Measurements from ENCODE around the gene FBXO45. TPM values are rescaled to one million over a fixed set of nuclear protein-coding genes. Genes with fewer than 3 reads are reported as not detected.

Gene FBXO45
- total RNA-seq, 4 donors from 2014 or later, result 9.6 to 20.8 (median 12.1) TPM

DNA sequence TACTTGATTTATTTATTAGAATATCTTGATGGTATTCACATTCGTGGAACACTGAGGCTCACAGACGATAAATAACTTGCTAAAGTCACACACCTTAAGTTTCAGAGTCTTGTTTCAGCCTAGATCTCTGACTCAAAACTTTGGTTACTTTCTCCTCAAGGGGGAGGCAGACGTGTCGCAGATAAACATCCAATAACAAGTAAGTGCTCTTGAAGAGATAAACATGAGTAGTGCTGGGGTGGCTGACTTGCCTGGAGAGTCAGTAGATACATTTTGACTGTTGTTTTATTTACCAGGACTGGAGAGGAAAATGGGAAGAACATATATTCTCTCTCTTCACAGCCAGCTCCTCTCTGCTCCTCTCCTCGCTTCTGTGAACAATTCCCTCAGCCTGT, 31.3 kb downstream of the FBXO45 start:
- no peak for DNase-seq
- in situ Hi-C loops (cut with MboI; ENCODE audit: low sequenced_read_pairs in 4 of 4) (loop anchor here in 2 of 4 donors (5.0 to 10.0 kb wide), 2 partner anchors 83 to 85 kb away; no protein-coding TSS in a partner anchor), intact Hi-C loops (cut with DNase I; ENCODE audit: low total_unique reads) (no loop called here)
- Histone ChIP-seq H3K9me3 (no peaks in the 10 kb centered on the region), H3K4me1 (no peaks in the 10 kb centered on the region), H3K4me3 (no peak overlapping the region), H3K27me3 (peaks cover 0 to under 1% (median 0%) of the 10 kb centered on the region in 3 donors), H3K36me3 (no peaks in the 10 kb centered on the region), H3K27ac (no peak overlapping the region)
- no peak for TF ChIP-seq POLR2A (IDR thresholded peaks at IDR 0.05)
- TF ChIP-seq, protein P1, sequence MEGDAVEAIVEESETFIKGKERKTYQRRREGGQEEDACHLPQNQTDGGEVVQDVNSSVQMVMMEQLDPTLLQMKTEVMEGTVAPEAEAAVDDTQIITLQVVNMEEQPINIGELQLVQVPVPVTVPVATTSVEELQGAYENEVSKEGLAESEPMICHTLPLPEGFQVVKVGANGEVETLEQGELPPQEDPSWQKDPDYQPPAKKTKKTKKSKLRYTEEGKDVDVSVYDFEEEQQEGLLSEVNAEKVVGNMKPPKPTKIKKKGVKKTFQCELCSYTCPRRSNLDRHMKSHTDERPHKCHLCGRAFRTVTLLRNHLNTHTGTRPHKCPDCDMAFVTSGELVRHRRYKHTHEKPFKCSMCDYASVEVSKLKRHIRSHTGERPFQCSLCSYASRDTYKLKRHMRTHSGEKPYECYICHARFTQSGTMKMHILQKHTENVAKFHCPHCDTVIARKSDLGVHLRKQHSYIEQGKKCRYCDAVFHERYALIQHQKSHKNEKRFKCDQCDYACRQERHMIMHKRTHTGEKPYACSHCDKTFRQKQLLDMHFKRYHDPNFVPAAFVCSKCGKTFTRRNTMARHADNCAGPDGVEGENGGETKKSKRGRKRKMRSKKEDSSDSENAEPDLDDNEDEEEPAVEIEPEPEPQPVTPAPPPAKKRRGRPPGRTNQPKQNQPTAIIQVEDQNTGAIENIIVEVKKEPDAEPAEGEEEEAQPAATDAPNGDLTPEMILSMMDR (IDR thresholded peaks at IDR 0.05 in 4 of 5, conservative IDR thresholded peaks at IDR 0.05 in 1 of 5), result no peak
- no peak for ATAC-seq

DNA sequence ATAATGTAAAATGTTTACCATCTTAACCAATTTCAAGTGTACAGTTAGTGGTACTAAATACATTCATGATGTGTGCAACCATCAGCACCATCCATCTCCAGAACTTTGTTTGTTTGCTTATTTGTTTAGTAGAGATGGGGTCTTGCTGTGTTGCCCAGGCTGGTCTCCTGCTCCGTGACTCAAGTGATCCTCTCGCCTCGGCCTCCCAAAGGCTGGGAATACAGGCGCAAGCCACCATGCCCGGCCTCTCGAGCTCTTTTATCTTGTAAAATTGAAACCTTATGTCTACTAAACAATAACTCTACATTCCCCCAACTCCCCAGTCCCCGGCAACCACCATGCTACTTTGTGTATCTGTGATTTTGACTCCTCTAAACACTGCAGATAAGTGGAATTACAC, 31.9 kb downstream of the FBXO45 start:
- Histone ChIP-seq H3K4me1 (no peaks in the 10 kb centered on the region), H3K36me3 (no peaks in the 10 kb centered on the region), H3K4me3 (no peak overlapping the region), H3K27me3 (no peaks in the 10 kb centered on the region), H3K27ac (no peak overlapping the region), H3K9me3 (no peaks in the 10 kb centered on the region)
- in situ Hi-C loops (cut with MboI; ENCODE audit: low sequenced_read_pairs in 4 of 4), result loop anchor here in 2 of 4 donors (5.0 to 10.0 kb wide), 2 partner anchors 82 to 84 kb away; no protein-coding TSS in a partner anchor
- ATAC-seq (no peak), DNase-seq (no peak)
- TF ChIP-seq, protein P1 (IDR thresholded peaks at IDR 0.05 in 4 of 5, conservative IDR thresholded peaks at IDR 0.05 in 1 of 5), result no peak
- no peak for TF ChIP-seq POLR2A (IDR thresholded peaks at IDR 0.05)
- intact Hi-C loops (cut with DNase I; ENCODE audit: low total_unique reads), result no loop called here

DNA sequence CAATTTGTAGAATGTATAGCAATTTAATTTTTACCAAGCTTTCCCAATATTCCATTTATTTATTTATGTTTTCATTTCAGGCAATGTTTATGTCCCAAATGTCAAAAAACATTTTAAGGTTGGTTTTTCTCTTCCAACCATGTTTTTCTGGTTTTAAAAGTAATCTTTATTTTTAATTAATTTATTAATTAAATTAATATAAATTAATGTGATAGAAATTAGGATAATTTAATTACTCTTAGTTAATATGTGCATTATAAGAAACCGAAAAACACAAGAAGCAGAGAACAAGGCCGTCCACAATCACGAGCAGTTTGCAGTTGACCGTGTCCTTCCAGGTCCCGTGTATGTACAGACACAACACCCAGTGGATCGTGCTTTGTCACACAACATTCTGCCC, 34.2 kb downstream of the FBXO45 start:
- no peaks in the 10 kb centered on the region for H3K27me3 ChIP-seq
- no peak overlapping the region for H3K4me3 ChIP-seq
- intact Hi-C loops (cut with DNase I; ENCODE audit: low total_unique reads), result no loop called here
- ATAC-seq (no peak), DNase-seq (no peak)
- TF ChIP-seq, protein P1 (IDR thresholded peaks at IDR 0.05 in 4 of 5, conservative IDR thresholded peaks at IDR 0.05 in 1 of 5), result no peak
- in situ Hi-C loops (cut with MboI; ENCODE audit: low sequenced_read_pairs in 4 of 4), result loop anchor here in 2 of 4 donors (5.0 to 10.0 kb wide), 2 partner anchors 80 to 82 kb away; no protein-coding TSS in a partner anchor
- H3K36me3 ChIP-seq, result no peaks in the 10 kb centered on the region
- no peaks in the 10 kb centered on the region for H3K9me3 ChIP-seq
- no peaks in the 10 kb centered on the region for H3K4me1 ChIP-seq
- H3K27ac ChIP-seq, result no peak overlapping the region

DNA sequence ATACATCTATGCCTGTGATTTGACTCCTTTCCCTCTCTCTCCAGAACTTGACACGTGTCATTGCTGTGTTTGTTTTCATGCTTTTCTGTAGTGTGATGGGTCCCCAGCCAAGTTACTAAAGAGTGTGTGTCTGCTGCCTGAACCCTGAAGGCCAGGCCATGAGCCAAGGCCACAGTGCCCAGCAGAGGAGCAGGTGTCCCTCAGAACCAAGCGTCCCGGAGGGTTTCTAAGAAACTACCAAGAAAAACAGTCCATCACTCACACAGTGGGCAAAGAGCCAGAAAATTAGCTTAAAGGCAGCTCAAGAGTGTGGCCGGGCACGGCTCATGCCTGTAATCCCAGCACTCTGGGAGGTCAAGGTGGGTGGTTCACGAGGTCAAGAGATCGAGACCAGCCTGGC, 35.2 kb downstream of the FBXO45 start:
- H3K4me1 ChIP-seq, result no peaks in the 10 kb centered on the region
- H3K27me3 ChIP-seq, result no peaks in the 10 kb centered on the region
- TF ChIP-seq, protein P1 (IDR thresholded peaks at IDR 0.05 in 4 of 5, conservative IDR thresholded peaks at IDR 0.05 in 1 of 5), result no peak
- TF ChIP-seq POLR2A (IDR thresholded peaks at IDR 0.05), result no peak
- intact Hi-C loops (cut with DNase I; ENCODE audit: low total_unique reads), result no loop called here
- H3K4me3 ChIP-seq, result no peak overlapping the region
- in situ Hi-C loops (cut with MboI; ENCODE audit: low sequenced_read_pairs in 4 of 4), result loop anchor here in 2 of 4 donors (5.0 to 10.0 kb wide), 2 partner anchors 79 to 81 kb away; no protein-coding TSS in a partner anchor
- ATAC-seq (peak in 1 of 2 donors; percentile 26), DNase-seq (no peak)
- no peak overlapping the region for H3K27ac ChIP-seq
- H3K36me3 ChIP-seq, result no peaks in the 10 kb centered on the region
- no peaks in the 10 kb centered on the region for H3K9me3 ChIP-seq

DNA sequence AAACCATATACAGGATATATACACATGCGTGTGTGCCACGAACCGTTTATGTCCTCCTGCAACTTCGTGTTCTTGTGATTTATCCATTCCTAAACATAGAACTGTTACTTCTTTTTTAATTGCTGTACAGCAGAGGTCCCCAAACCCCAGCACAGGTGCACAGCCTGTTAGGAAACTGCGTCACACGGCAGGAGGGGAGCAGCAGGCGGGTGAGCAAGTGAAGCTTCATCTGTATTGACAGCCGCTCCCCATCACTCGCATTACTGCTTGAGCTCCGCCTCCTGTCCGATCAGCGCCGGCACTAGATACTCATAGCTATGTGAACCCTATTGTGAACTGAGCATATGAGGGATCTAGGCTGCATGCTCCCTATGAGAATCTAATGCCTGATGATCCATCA, 36.1 kb downstream of the FBXO45 start:
- Histone ChIP-seq H3K4me1 (peaks cover 0 to under 1% of the 10 kb centered on the region in 2 donors), H3K4me3 (no peak overlapping the region), H3K27ac (no peak overlapping the region), H3K27me3 (no peaks in the 10 kb centered on the region), H3K36me3 (no peaks in the 10 kb centered on the region), H3K9me3 (no peaks in the 10 kb centered on the region)
- no peak for ATAC-seq
- in situ Hi-C loops (cut with MboI; ENCODE audit: low sequenced_read_pairs in 4 of 4) (loop anchor here in 2 of 4 donors (5.0 to 10.0 kb wide), 2 partner anchors 78 to 80 kb away; no protein-coding TSS in a partner anchor), intact Hi-C loops (cut with DNase I; ENCODE audit: low total_unique reads) (no loop called here)
- no peak for DNase-seq
- no peak for TF ChIP-seq POLR2A (IDR thresholded peaks at IDR 0.05)
- TF ChIP-seq, protein P1 (IDR thresholded peaks at IDR 0.05 in 4 of 5, conservative IDR thresholded peaks at IDR 0.05 in 1 of 5), result no peak

Data from gastrocnemius medialis (tissue), 4 donors.